Uterus (tissue), 2 donors: ENCODE results near the gene NXNL2.

Experiments used
- POLR2A ChIP-seq, 2 donors: fragments of 450-650 bp; IDR thresholded peaks; one replicate each; pipeline ENCODE4 v1.6.1; 2016; ENCODE audit warnings: antibody characterized with exemption in 2 of 2, mild to moderate bottlenecking in 1 of 2, moderate library complexity in 1 of 2
- TF ChIP-seq, protein P1 (sequence below), 4 experiments: fragments of 200-600 bp in 2 of 4; fragments of 450-650 bp in 2 of 4; sonication (generic) in 2 of 4; IDR thresholded peaks; one replicate each; pipeline ENCODE4 v1.5.1; 2016 to 2019; ENCODE audit warnings: antibody characterized with exemption in 4 of 4, mild to moderate bottlenecking in 2 of 4, moderate library complexity in 1 of 4

DNA sequence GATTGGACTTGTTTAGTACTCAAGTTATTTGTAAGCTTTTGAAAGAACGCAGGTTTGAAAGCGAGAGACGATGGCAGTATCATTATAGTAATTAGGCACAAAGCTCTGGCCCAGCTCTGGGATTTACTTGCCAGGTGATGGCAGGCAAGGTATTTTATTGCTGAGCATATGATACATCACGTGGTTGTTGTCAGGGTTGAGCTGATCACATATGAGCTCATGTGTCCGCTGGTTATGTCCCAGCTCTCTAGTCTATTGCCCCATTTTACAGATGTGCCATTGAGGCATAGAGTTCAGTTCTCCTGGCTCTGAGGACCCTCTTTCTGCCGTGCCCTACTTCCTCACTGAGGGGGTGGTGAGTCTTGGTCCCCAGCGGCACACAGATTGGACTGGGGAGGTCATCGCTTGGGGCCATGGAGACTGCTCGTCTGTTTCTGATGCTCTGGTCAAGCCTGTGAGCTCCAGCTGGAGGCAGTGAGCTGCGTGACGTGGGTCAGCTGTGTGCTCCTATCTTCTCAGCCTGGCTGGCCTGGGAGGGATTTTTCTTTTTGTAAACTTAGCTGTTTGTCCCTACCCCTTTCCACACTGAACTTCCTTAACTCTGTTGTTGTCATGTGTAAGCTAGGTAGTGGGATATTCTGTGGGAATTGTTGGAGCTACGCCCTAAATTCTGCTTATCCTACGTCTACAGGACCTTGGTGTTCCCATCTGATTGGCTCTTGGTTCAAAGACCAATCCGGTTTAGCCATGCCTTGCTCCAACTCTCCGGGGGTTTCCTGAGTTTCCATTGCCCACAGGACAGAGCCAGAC lies 2.2 kb downstream of the NXNL2 start:
- TF ChIP-seq, protein P1, sequence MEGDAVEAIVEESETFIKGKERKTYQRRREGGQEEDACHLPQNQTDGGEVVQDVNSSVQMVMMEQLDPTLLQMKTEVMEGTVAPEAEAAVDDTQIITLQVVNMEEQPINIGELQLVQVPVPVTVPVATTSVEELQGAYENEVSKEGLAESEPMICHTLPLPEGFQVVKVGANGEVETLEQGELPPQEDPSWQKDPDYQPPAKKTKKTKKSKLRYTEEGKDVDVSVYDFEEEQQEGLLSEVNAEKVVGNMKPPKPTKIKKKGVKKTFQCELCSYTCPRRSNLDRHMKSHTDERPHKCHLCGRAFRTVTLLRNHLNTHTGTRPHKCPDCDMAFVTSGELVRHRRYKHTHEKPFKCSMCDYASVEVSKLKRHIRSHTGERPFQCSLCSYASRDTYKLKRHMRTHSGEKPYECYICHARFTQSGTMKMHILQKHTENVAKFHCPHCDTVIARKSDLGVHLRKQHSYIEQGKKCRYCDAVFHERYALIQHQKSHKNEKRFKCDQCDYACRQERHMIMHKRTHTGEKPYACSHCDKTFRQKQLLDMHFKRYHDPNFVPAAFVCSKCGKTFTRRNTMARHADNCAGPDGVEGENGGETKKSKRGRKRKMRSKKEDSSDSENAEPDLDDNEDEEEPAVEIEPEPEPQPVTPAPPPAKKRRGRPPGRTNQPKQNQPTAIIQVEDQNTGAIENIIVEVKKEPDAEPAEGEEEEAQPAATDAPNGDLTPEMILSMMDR (IDR thresholded peaks at IDR 0.05), result no peak
- TF ChIP-seq POLR2A (IDR thresholded peaks at IDR 0.05), result no peak
